GM19324 (cell line): ENCODE measurements around the gene HYOU1.
"Not testable (repeated sequence)": the region's sequence is repeated elsewhere in the genome, so short reads cannot be mapped to it uniquely, and the experiment has no call there.

Experiments used
- ATAC-seq: cut with Tn5 transposase; IDR thresholded peaks from one replicate; pipeline ENCODE4 v1.9.1; 2021; ENCODE audit warnings: mild to moderate bottlenecking, moderate library complexity; ENCODE audit not compliant: unreplicated experiment, low FRiP score

HYOU1 gene

GRCh38 chr11:119087747-119088241 is 30.8 kb upstream of the HYOU1 start:
- no peak for ATAC-seq

GRCh38 chr11:119087123-119087522 is 30.1 kb upstream of the HYOU1 start:
- ATAC-seq: no peak

- no peak for ATAC-seq
These were observed 28.4 kb upstream of the HYOU1 start for GRCh38 chr11:119085437-119085847.

- peak; percentile 84 for ATAC-seq
These were observed 27.8 kb upstream of the HYOU1 start, which contains the start of gene HMBS for GRCh38 chr11:119084663-119085436. Gene HMBS (plus strand): TSS chr11:119084881. CDS start chr11:119085034, 153 bp downstream.

- no peak for ATAC-seq
These were observed 24.8 kb upstream of the HYOU1 start for GRCh38 chr11:119081682-119082260.

- ATAC-seq: no peak
These were observed 21.8 kb upstream of the HYOU1 start for GRCh38 chr11:119078675-119079420.

GRCh38 chr11:119077839-119078238 is 20.8 kb upstream of the HYOU1 start:
- no peak for ATAC-seq

- ATAC-seq: peak; percentile 93
These were observed 10.6 kb upstream of the HYOU1 start, which contains the start of gene VPS11 for GRCh38 chr11:119067371-119068222. Gene VPS11 (plus strand): TSS chr11:119067818. CDS start chr11:119067824, 6 bp downstream.

- ATAC-seq: no peak
These were observed 8.4 kb upstream of the HYOU1 start for GRCh38 chr11:119065369-119065768.

GRCh38 chr11:119062779-119063178 is 5.8 kb upstream of the HYOU1 start:
- no peak for ATAC-seq

- ATAC-seq: no peak
These were observed 4.3 kb upstream of the HYOU1 start for GRCh38 chr11:119061256-119061655.

- ATAC-seq: not testable (repeated sequence)
These were observed 2.1 kb upstream of the HYOU1 start for GRCh38 chr11:119059128-119059527.

- ATAC-seq: peak; percentile 13
These were observed 495 bp downstream of the HYOU1 start for GRCh38 chr11:119056421-119056999.

GRCh38 chr11:119055901-119056300 is 1.1 kb downstream of the HYOU1 start:
- no peak for ATAC-seq

GRCh38 chr11:119054418-119054817 is 2.6 kb downstream of the HYOU1 start:
- ATAC-seq: no peak

- no peak for ATAC-seq
These were observed 4.7 kb downstream of the HYOU1 start for GRCh38 chr11:119052163-119052814.

- ATAC-seq: no peak
These were observed 5.4 kb downstream of the HYOU1 start for GRCh38 chr11:119051440-119052162.

- ATAC-seq: no peak
These were observed 7.9 kb downstream of the HYOU1 start for GRCh38 chr11:119049081-119049480.

GRCh38 chr11:119048644-119049043 is 8.4 kb downstream of the HYOU1 start:
- no peak for ATAC-seq
